ENCODE measurements around the gene NAT16. TPM values are rescaled to one million over a fixed set of nuclear protein-coding genes. Genes with fewer than 3 reads are reported as not detected.
A peak's percentile ranks its signal among the peaks of the same experiment; 100 is the strongest.

Gene NAT16
- total and polyA plus RNA-seq, 9 of the 15 experiments (the other 6 are each of a cell fraction or from before 2014, with no cell fraction given) = 0.04 TPM; not detected in 8

DNA sequence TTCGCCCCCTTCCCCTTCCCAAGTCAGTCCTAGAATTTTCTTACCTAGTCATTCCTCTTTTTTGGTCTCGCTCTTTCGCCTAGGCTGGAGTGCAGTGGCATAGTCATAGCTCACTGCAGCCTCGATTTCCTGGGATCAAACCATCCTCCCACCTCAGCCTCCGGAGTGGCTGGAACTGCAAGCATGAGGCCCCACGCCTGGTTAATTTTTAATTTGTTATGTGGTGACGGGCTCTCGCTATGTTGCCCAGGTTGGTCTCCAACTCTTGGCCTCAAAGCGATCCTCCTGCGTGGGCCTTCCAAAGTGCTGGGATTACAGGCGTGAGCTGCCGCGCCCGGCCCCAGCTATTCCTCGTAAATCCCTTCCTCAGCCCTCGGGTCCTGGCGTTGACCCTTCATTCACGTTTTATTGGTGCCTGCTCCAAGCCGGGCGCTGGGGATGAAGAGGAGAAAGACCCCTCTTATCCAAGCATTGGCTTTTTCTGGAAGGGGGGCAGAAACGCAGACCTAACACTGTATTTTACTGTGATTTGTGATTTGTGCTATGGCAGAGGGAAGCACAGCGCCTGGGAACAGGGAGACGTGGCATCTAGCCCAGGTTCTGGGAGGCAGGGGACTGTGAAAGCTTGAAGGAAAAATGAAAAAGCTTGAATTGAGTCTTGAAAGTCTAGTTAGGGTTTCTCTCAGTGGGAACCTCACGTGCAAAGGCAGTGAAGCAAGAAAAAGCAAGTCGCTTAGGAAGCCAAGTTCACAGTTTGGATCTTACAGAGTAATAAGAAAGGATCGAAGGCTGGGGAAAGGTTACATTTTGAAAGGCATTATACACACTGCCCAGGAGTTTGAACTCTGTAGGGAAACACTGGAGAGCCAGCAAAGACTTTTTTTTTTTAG lies 38.4 kb upstream of the NAT16 start (continued):
- TF ChIP-seq, protein P1, sequence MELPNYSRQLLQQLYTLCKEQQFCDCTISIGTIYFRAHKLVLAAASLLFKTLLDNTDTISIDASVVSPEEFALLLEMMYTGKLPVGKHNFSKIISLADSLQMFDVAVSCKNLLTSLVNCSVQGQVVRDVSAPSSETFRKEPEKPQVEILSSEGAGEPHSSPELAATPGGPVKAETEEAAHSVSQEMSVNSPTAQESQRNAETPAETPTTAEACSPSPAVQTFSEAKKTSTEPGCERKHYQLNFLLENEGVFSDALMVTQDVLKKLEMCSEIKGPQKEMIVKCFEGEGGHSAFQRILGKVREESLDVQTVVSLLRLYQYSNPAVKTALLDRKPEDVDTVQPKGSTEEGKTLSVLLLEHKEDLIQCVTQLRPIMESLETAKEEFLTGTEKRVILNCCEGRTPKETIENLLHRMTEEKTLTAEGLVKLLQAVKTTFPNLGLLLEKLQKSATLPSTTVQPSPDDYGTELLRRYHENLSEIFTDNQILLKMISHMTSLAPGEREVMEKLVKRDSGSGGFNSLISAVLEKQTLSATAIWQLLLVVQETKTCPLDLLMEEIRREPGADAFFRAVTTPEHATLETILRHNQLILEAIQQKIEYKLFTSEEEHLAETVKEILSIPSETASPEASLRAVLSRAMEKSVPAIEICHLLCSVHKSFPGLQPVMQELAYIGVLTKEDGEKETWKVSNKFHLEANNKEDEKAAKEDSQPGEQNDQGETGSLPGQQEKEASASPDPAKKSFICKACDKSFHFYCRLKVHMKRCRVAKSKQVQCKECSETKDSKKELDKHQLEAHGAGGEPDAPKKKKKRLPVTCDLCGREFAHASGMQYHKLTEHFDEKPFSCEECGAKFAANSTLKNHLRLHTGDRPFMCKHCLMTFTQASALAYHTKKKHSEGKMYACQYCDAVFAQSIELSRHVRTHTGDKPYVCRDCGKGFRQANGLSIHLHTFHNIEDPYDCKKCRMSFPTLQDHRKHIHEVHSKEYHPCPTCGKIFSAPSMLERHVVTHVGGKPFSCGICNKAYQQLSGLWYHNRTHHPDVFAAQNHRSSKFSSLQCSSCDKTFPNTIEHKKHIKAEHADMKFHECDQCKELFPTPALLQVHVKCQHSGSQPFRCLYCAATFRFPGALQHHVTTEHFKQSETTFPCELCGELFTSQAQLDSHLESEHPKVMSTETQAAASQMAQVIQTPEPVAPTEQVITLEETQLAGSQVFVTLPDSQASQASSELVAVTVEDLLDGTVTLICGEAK (IDR thresholded peaks at IDR 0.05) = no peak
- TF ChIP-seq, protein P1 (CRISPR knock-in tag; IDR thresholded peaks at IDR 0.05) = no peak
- 0 out of 2 replicates have a peak, but pooled peaks have one; percentile 13 for TF ChIP-seq FOXK1 (CRISPR knock-in tag; IDR thresholded peaks at IDR 0.05; ENCODE audit: borderline replicate concordance)
- peak in 1 of 2 experiments; percentile 44; a peak in 1 of 3 replicates for TF ChIP-seq CBX3 (IDR thresholded peaks at IDR 0.05; ENCODE audit: borderline replicate concordance in 1 of 2, low read length in 2 of 2)
- TF ChIP-seq, protein P2, sequence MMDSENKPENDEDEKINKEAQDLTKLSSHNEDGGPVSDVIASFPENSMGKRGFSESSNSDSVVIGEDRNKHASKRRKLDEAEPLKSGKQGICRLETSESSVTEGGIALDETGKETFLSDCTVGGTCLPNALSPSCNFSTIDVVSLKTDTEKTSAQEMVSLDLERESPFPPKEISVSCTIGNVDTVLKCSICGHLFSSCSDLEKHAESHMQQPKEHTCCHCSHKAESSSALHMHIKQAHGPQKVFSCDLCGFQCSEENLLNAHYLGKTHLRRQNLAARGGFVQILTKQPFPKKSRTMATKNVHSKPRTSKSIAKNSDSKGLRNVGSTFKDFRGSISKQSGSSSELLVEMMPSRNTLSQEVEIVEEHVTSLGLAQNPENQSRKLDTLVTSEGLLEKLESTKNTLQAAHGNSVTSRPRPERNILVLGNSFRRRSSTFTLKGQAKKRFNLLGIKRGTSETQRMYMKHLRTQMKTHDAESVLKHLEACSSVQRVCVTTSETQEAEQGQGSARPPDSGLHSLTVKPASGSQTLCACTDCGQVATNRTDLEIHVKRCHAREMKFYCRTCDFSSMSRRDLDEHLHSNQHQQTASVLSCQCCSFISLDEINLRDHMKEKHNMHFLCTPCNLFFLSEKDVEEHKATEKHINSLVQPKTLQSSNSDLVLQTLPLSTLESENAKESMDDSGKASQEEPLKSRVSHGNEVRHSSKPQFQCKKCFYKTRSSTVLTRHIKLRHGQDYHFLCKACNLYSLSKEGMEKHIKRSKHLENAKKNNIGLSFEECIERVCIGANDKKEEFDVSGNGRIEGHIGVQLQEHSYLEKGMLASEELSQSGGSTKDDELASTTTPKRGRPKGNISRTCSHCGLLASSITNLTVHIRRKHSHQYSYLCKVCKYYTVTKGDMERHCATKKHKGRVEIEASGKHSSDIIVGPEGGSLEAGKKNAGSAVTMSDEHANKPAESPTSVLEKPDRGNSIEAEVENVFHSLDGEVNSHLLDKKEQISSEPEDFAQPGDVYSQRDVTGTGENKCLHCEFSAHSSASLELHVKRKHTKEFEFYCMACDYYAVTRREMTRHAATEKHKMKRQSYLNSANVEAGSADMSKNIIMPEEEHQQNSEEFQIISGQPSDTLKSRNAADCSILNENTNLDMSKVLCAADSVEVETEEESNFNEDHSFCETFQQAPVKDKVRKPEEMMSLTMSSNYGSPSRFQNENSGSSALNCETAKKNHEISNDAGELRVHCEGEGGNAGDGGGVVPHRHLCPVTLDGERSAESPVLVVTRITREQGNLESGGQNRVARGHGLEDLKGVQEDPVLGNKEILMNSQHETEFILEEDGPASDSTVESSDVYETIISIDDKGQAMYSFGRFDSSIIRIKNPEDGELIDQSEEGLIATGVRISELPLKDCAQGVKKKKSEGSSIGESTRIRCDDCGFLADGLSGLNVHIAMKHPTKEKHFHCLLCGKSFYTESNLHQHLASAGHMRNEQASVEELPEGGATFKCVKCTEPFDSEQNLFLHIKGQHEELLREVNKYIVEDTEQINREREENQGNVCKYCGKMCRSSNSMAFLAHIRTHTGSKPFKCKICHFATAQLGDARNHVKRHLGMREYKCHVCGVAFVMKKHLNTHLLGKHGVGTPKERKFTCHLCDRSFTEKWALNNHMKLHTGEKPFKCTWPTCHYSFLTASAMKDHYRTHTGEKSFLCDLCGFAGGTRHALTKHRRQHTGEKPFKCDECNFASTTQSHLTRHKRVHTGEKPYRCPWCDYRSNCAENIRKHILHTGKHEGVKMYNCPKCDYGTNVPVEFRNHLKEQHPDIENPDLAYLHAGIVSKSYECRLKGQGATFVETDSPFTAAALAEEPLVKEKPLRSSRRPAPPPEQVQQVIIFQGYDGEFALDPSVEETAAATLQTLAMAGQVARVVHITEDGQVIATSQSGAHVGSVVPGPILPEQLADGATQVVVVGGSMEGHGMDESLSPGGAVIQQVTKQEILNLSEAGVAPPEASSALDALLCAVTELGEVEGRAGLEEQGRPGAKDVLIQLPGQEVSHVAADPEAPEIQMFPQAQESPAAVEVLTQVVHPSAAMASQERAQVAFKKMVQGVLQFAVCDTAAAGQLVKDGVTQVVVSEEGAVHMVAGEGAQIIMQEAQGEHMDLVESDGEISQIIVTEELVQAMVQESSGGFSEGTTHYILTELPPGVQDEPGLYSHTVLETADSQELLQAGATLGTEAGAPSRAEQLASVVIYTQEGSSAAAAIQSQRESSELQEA (IDR thresholded peaks at IDR 0.05; ENCODE audit: low read depth) = no peak
- TF ChIP-seq KLF13 (tag; IDR thresholded peaks at IDR 0.05; ENCODE audit: borderline replicate concordance, low read depth) = peak; percentile 15; the same call in 1 of the 2 replicates
